Panc1 (cell line): ENCODE results near the gene MYLIP. TPM values are rescaled to one million over a fixed set of nuclear protein-coding genes. Genes with fewer than 3 reads are reported as not detected.

Experiments used
- ATAC-seq: fragments of 200-7000 bp; cut with Tn5 transposase; 2 replicates; pipeline ENCODE4 v1.9.1; 2020; ENCODE audit warnings: mild to moderate bottlenecking, moderate library complexity
- BruUV-seq: library from RNA; stranded (reverse); fragments of 400-500 nt; replicated peaks from 2 replicates; lab custom pipeline; 2021; lab: Mats Ljungman, UMichigan
- CTCF ChIA-PET: fragments of 300-600 bp; sonication (Branson Sonifier 250); formaldehyde crosslinking; loops from one replicate; lab custom pipeline; 2022; ENCODE audit warnings: antibody characterized with exemption; lab: Charles Lee
- POLR2A ChIA-PET: fragments of 300-600 bp; sonication (Branson Sonifier 250); formaldehyde crosslinking; loops from one replicate; lab custom pipeline; 2022; ENCODE audit warnings: antibody characterized with exemption; lab: Charles Lee
- DNase-seq: peaks from one replicate; pipeline ENCODE4 v3.0.0-alpha.2; 2010; ENCODE audit warnings: low read depth, low spot score
- H3K27ac ChIP-seq: 2 replicates; pipeline ENCODE4 v1.5.1; 2011; ENCODE audit warnings: mild to moderate bottlenecking, low read length, inconsistent platforms
- H3K27me3 ChIP-seq: fragments of 200-500 bp; sonication (Bioruptor generic); 2 replicates; pipeline ENCODE4 v1.6.0; 2014; ENCODE audit warnings: low read length, inconsistent platforms; ENCODE audit not compliant: control insufficient read depth, insufficient read depth
- H3K36me3 ChIP-seq: fragments of 200-500 bp; sonication (Bioruptor generic); 2 replicates; pipeline ENCODE4 v1.5.1; 2014; ENCODE audit warnings: inconsistent platforms, mild to moderate bottlenecking, low read length, moderate library complexity; ENCODE audit not compliant: control insufficient read depth, insufficient read depth
- H3K4me1 ChIP-seq: 2 replicates; pipeline ENCODE4 v1.5.1; 2011; ENCODE audit warnings: inconsistent platforms, mild to moderate bottlenecking, low read length, moderate library complexity; ENCODE audit not compliant: control insufficient read depth, insufficient read depth
- H3K4me3 ChIP-seq, 2 experiments: 2 replicates each; pipeline ENCODE4 v1.5.1; 2011 to 2012; ENCODE audit warnings: low read depth in 2 of 2, low read length in 2 of 2, mild to moderate bottlenecking in 2 of 2, inconsistent platforms in 1 of 2, moderate library complexity in 1 of 2
- H3K9me3 ChIP-seq: fragments of 200-500 bp; sonication (Bioruptor generic); 2 replicates; pipeline ENCODE4 v1.5.1; 2014; ENCODE audit warnings: low read depth, mild to moderate bottlenecking, inconsistent platforms, low read length, moderate library complexity; ENCODE audit not compliant: control insufficient read depth, insufficient read depth
- CTCF ChIP-seq: fragments of 450-650 bp; IDR thresholded peaks from 2 replicates; pipeline ENCODE4 v1.5.1; 2017; ENCODE audit warnings: mild to moderate bottlenecking
- POLR2AphosphoS5 ChIP-seq: IDR thresholded peaks from 2 replicates; pipeline ENCODE4 v1.6.1; 2012; ENCODE audit warnings: mild to moderate bottlenecking, low read depth, low read length, moderate library complexity
- REST ChIP-seq, 2 experiments: IDR thresholded peaks; 2 replicates each; pipeline ENCODE4 v1.6.1; 2011 to 2012; ENCODE audit warnings: low read depth in 2 of 2, control low read depth in 1 of 2, low read length in 1 of 2, mild to moderate bottlenecking in 1 of 2, moderate library complexity in 1 of 2; ENCODE audit not compliant: insufficient read depth in 1 of 2
- SIN3A ChIP-seq: IDR thresholded peaks from 2 replicates; pipeline ENCODE4 v1.6.1; 2012; ENCODE audit warnings: low read depth, mild to moderate bottlenecking, low read length, moderate library complexity, borderline replicate concordance; ENCODE audit not compliant: insufficient read depth
- TCF7L2 ChIP-seq: IDR thresholded peaks from 2 replicates; pipeline ENCODE4 v1.6.1; 2011; ENCODE audit warnings: mild to moderate bottlenecking, low read depth, low read length, inconsistent platforms
- in situ Hi-C: cut with HindIII; loops from 2 replicates; pipeline ENCODE4 v1.10.0; 2016; ENCODE audit warnings: low sequenced_read_pairs, low pct_unique_long_range_greater_than_20kb
- intact Hi-C: fragments of 100-400 bp; cut with micrococcal nuclease; formaldehyde crosslinking; loops from one replicate; pipeline ENCODE4 v1.10.0; 2022; ENCODE audit not compliant: unreplicated experiment
- total RNA-seq: library from RNA; stranded (reverse); gene quantifications from one replicate; pipeline ENCODE4 v1.2.1, GENCODE V29; 2021; ENCODE audit not compliant: unreplicated experiment

The MYLIP gene
- total RNA-seq, 1 experiment from 2014 or later: 12.7 TPM

GRCh38 chr6:16103722-16104121 lies 25.2 kb upstream of the MYLIP start:
- no peaks in the 10 kb centered on the region for H3K9me3 ChIP-seq
- ATAC-seq (no peak), DNase-seq (no peak)
- no peaks in the 10 kb centered on the region; the same call in 1 of the 2 replicates for H3K36me3 ChIP-seq
- no peak overlapping the region for H3K27ac ChIP-seq
- intact Hi-C loops: no loop called here
- TF ChIP-seq CTCF (no peak), TCF7L2 (no peak), POLR2AphosphoS5 (no peak), SIN3A (no peak), REST (IDR thresholded peaks at IDR 0.05; ENCODE audit: insufficient read depth in 1 of 2, low read depth in 2 of 2, low read length in 1 of 2) (no peak)
- no TSS peak for BruUV-seq
- ChIA-PET CTCF (no interaction called here), POLR2A (no interaction called here)
- no peak overlapping the region for H3K4me3 ChIP-seq
- in situ Hi-C loops: no loop called here
- H3K4me1 ChIP-seq: no peaks in the 10 kb centered on the region
- H3K27me3 ChIP-seq: peaks cover 2% of the 10 kb centered on the region; the same call in 1 of the 2 replicates

- BruUV-seq: no TSS peak
- in situ Hi-C loops: no loop called here
- Histone ChIP-seq H3K9me3 (no peaks in the 10 kb centered on the region), H3K4me1 (no peaks in the 10 kb centered on the region), H3K27me3 (peaks cover 2% of the 10 kb centered on the region; the same call in 1 of the 2 replicates), H3K36me3 (no peaks in the 10 kb centered on the region; the same call in 1 of the 2 replicates), H3K27ac (no peak overlapping the region), H3K4me3 (no peak overlapping the region)
- CTCF ChIA-PET: interaction anchor here (0.6 kb wide), 1 partner anchor 11 kb away, joined by 3 read pairs; no protein-coding TSS in a partner anchor
- TF ChIP-seq SIN3A (no peak), POLR2AphosphoS5 (no peak), REST (IDR thresholded peaks at IDR 0.05; ENCODE audit: insufficient read depth in 1 of 2, low read depth in 2 of 2, low read length in 1 of 2) (no peak), CTCF (no peak), TCF7L2 (no peak)
- DNase-seq: no peak
- POLR2A ChIA-PET: no interaction called here
- no peak for ATAC-seq
- intact Hi-C loops: no loop called here
Measured at GRCh38 chr6:16104624-16105433, 24.1 kb upstream of the MYLIP start.
